GM12865 (cell line): ENCODE data around the gene ZBBX.

Experiments
- DNase-seq: peaks from one replicate; pipeline ENCODE4 v3.0.0; 2010; ENCODE audit warnings: low read depth
- H3K4me3 ChIP-seq: 2 replicates; pipeline ENCODE4 v1.5.1; 2011; ENCODE audit warnings: mild to moderate bottlenecking, low read depth, low read length, control low read depth
- TF ChIP-seq, protein P1 (sequence below): IDR thresholded peaks from 2 replicates; pipeline ENCODE4 v1.5.1; 2011; ENCODE audit warnings: low read length, control low read depth, low read depth, inconsistent platforms; ENCODE audit not compliant: insufficient read depth; ENCODE audit errors: missing control alignments

The ZBBX gene

DNA sequence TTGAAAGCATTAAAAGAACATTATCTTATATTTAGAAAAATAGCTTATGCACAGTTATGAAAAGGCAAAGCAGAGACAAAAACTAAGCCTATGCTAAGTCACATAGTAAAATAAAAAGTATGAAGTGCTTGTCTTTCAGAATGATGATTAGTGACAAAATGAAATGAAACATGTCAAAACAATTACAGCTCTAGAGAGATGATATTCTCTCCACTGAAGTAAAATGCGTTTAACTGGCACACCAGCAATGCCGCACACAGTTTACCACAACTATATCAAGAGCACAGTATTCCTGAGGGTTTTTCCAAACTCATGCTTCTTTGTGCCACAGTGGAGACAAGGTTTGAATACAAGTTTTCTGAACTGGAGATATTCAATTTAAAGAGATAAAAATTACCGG, 2.1 kb upstream of the ZBBX start:
- no peak overlapping the region for H3K4me3 ChIP-seq
- TF ChIP-seq, protein P1, sequence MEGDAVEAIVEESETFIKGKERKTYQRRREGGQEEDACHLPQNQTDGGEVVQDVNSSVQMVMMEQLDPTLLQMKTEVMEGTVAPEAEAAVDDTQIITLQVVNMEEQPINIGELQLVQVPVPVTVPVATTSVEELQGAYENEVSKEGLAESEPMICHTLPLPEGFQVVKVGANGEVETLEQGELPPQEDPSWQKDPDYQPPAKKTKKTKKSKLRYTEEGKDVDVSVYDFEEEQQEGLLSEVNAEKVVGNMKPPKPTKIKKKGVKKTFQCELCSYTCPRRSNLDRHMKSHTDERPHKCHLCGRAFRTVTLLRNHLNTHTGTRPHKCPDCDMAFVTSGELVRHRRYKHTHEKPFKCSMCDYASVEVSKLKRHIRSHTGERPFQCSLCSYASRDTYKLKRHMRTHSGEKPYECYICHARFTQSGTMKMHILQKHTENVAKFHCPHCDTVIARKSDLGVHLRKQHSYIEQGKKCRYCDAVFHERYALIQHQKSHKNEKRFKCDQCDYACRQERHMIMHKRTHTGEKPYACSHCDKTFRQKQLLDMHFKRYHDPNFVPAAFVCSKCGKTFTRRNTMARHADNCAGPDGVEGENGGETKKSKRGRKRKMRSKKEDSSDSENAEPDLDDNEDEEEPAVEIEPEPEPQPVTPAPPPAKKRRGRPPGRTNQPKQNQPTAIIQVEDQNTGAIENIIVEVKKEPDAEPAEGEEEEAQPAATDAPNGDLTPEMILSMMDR: no peak
- no peak for DNase-seq

DNA sequence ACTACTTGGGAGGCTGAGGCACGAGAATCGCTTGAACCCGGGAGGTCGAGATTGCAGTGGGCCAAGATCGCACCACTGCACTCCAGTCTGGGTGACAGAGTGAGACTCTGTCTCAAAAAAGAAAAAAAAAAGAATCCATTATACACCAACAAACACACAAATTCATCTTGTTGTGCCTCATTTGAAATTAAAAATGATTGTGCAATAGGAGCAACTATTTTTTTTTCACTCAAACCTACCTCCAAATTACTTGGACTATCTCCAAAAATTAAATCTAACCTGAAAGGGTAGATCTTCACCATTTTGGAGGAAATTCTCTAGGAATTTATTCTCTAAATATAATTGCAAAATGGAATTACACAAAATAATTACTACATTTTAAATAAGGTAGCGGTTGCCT, 4.6 kb downstream of the ZBBX start:
- H3K4me3 ChIP-seq: no peak overlapping the region
- TF ChIP-seq, protein P1: no peak
- no peak for DNase-seq

- DNase-seq: no peak
- TF ChIP-seq, protein P1: no peak
Observed at GRCh38 chr3:167372138-167372537, 8.0 kb downstream of the ZBBX start.

DNA sequence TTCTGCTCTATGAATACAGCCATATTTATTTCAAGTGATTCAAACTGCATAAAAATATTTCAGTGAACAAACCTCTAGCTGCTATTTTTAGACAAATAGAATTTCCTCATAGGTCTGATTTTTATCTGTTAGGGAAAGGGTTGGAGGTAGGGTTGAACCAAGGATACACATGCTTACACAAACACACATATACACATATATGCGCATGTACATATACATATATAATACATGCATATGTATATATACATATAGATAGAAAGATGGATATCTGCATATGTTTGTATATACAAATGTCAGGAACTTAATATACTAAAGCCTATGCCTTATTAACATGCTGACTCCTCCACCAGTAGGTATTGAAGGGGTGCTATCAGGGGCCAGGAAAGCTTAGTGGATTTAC, 18.1 kb downstream of the ZBBX start:
- no peak for DNase-seq
- TF ChIP-seq, protein P1: no peak

More at GRCh38 chr3:167372138-167372537, 8.0 kb downstream of the ZBBX start:
- no peak overlapping the region for H3K4me3 ChIP-seq

DNA sequence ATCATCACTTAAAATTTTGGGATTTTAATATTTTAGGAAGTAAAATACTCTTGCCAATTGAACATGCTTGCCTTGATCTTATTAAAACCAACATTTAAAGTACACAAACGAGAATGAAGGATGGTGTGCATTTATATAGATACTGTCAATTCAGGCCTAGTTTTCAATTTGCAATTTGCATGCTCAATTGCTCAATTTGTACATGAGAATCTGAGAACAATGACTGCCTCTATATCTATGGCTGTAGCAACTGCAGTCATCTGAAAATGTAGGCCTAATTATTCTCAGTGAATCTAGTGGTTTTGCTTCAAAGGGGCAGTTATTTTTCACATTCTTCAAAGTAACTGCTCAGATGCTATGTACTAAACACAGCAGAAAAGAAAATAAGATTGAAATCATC, 18.8 kb downstream of the ZBBX start:
- DNase-seq: no peak
- no peak overlapping the region for H3K4me3 ChIP-seq
- TF ChIP-seq, protein P1: no peak

More for the DNA sequence above, 18.1 kb downstream of the ZBBX start:
- H3K4me3 ChIP-seq: no peak overlapping the region

DNA sequence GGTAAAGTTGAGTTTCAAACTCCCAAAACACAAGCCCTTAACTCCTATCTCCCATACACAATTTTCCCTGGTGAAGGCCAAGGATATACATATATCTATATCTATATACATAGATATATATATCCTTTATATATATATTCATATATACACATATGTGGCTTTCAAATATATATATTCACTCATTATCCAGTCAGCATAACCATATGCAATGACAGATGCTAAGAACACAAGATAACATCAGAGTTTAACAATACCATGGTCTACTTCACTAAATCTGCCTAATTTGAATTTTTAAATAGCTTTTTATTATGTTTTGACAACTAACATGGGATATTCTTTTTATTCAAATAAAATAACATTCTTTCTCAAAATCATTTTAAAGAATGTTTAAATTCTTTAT, 24.7 kb downstream of the ZBBX start:
- no peak for DNase-seq
- TF ChIP-seq, protein P1: no peak
- H3K4me3 ChIP-seq: no peak overlapping the region

DNA sequence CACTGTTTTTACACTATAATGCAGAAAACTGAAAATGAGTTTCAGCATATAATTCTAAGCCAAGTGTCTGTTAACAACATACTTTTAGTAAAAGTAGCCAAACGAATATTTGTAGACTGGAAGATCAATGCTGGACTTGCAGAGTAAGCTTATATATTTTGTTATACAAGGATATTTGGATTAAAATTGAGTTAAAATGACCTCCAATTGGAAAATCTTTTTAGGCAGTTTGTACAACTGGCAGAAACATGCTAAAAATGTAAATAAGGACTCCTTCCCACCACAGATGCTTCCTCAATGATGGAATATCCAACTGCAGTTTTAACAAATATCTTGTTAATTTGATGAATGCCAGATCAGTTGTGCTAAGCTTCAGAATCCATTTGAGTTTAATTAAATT, 25.3 kb downstream of the ZBBX start:
- no peak overlapping the region for H3K4me3 ChIP-seq
- TF ChIP-seq, protein P1: no peak
- no peak for DNase-seq
